CD4-positive, alpha-beta T cell treated with Interferon gamma for 1 hour (primary cell): ENCODE data around the gene SERPINB8.

ENCODE experiments used
- DNase-seq: peaks from one replicate; pipeline ENCODE4 v3.0.0-alpha.2; 2020

Gene SERPINB8

GRCh38 chr18:63965716-63966330 is 4.1 kb upstream of the SERPINB8 start:
- no peak for DNase-seq

- no peak for DNase-seq
These were observed 926 bp downstream of the SERPINB8 start for GRCh38 chr18:63970809-63971205.

- no peak for DNase-seq
These were observed 1.6 kb downstream of the SERPINB8 start for GRCh38 chr18:63971320-63972001.

DNA sequence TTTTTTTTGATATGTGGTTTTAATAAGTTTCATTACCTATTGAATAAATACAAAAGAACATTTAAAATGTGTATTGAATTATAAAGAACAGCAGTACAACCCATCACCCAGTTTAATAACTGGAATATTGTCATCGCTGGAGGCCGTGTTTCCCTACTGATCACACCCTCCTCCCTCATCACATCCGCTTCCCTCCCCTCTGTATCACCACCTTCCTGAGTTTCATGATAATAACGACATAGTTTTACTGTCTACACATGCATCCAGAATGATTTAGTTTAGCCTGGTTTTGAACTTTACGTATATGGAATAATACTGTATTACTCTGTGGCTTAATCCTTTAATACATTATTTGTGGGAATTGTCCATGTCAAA is 2.1 kb downstream of the SERPINB8 start:
- DNase-seq: no peak

- no peak for DNase-seq
These were observed 5.1 kb downstream of the SERPINB8 start for GRCh38 chr18:63974991-63975390.

GRCh38 chr18:63975628-63976027 is 5.7 kb downstream of the SERPINB8 start:
- DNase-seq: no peak

- DNase-seq: no peak
These were observed 7.2 kb downstream of the SERPINB8 start for GRCh38 chr18:63977040-63977439.

DNA sequence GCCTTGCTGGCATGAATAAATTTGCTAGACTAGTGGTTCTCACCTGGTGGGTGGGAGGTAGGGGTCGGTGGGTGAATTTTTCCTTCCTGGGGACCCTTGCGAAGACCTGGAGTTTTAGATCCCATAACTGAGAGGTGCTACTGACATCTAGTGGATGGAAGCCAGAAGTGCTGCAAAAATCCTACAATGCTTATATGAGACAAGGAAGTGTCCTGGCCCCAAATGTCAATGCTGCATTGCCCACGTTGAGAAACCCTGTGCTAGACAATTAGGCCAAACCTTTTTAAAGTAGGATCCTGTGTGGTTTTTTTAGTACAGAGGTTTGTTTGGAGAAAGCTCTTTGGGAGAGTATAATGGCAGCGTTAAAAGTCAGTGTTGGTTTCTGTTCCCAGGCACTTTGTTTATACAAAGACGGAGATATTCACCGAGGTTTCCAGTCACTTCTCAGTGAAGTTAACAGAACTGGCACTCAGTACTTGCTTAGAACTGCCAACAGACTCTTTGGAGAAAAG is 9.6 kb downstream of the SERPINB8 start:
- peak; percentile 19 for DNase-seq

GRCh38 chr18:63980027-63980426 is 10.1 kb downstream of the SERPINB8 start:
- DNase-seq: no peak

DNA sequence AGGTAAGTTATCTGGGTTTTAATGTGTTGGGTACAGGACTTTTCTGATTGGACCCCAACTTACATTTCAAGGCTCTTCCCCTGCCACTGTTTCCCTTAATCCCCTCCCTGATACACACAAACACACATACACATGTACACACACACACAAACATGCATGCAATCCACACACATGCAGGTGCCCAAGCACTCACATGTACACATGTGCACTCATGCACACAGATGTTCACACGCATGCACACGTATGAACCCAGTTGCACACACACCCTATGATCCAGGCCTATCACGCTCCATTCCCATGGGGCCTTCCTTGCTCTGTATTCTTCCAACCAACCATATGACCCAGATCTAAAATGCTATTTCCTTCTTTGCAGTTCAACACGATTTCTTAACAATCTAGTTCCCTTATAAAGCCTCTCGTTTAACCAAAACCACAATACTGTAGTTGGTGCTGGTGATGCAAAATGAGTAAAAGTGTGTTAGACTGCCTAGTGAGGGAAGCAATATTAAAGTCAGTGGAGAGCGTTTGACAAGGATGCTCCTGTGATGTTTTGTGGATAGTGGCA is 11.1 kb downstream of the SERPINB8 start:
- no peak for DNase-seq

DNA sequence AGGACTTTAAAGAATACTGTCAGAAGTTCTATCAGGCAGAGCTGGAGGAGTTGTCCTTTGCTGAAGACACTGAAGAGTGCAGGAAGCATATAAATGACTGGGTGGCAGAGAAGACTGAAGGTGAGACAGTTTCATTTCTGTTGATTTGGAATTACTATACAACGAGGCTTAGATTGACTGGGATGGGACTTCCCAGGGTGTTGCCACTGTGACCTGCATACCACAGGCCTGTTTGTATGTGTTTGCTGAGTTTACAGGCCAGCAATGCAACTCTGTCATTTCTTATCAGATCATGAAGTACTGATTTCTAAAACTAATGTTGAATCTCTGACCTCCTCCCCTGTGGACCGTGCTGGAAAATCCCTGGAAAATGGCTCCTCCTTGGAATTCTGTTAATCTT is 11.8 kb downstream of the SERPINB8 start:
- no peak for DNase-seq

DNA sequence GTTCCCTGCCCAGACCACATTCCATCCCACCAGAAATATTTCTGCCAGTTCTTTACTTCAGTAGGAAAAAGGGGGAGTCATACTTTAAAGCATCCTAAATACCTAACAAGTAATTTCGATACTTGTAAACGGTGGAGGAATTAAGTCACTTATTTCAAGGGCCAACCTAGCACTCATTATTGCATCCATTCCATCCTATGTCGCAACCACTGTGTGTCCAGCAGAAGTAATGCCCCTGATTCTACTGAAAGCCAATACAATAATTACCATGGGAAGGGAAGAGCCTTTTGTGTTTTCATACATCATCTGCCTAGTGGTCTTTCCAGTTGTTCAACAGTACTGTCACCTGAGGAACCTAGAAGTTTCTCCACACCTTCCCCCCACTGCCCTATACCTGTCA is 12.5 kb downstream of the SERPINB8 start:
- no peak for DNase-seq

GRCh38 chr18:63986885-63987284 is 17.0 kb downstream of the SERPINB8 start:
- DNase-seq: no peak

DNA sequence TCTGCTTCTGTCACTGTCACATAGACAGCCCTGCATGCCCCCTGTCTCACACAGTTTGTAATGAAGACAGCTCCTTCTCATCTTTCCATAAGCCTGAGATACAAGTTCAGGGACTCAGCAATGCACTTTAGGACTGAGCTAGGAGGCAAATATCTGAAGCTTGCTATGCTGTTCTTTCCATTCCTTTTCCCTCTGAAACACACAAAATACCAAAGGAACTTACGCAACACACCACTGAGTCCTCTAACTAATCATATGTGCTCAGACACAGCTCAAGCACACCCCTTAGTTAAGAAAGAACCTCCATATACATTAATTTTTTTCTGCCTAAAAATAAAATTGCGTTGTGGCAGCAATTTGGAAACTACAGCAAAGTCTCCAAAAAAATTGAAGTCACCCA is 17.9 kb downstream of the SERPINB8 start:
- no peak for DNase-seq

GRCh38 chr18:63992751-63993150 is 22.9 kb downstream of the SERPINB8 start:
- DNase-seq: no peak

- DNase-seq: peak; percentile 17
These were observed 25.0 kb downstream of the SERPINB8 start for GRCh38 chr18:63994783-63995399.

DNA sequence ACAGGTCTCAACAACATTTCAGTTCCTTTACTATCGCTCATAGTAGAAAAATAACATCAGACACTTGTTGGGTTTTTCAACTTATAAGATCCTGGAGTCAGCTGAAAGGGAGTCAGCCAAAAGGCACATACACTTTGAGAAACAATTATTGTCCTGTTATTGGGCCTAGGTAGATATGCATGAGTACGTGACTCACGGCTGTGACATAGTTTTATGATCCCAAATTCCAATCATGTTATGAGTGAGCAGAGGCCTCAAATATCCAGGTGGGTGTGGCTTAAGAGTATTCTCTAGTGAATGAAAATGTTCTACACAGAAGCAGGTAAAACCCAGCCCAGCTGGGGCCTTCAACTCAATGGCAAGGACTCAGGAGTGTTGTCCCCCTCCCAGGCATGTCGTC is 27.2 kb downstream of the SERPINB8 start:
- DNase-seq: no peak

GRCh38 chr18:63997606-63998005 is 27.7 kb downstream of the SERPINB8 start:
- DNase-seq: no peak

GRCh38 chr18:63999871-64000270 is 30.0 kb downstream of the SERPINB8 start:
- DNase-seq: no peak

DNA sequence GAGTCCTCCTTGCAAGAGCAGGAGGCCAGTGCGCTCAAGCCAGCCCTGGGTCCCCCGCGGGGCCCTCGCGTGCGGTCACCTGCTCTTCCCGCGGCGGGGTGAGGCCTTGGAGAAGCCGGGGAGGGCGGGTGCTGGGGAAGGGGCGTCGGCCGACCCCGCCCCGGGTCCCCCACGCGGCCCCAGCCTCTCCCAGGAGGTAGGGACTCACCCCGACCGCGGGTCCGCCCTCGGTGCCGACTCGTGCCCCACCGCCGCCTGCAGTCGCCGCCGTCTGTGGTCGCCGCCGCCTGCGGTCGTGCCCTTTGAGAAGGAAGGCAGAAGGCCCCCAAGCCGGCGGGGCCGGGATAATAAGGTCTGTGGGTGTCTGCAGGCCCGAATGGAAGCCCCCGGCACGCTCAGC is 32.7 kb downstream of the SERPINB8 start:
- no peak for DNase-seq

- DNase-seq: no peak
These were observed 39.4 kb downstream of the SERPINB8 start for GRCh38 chr18:64009305-64009704.

DNA sequence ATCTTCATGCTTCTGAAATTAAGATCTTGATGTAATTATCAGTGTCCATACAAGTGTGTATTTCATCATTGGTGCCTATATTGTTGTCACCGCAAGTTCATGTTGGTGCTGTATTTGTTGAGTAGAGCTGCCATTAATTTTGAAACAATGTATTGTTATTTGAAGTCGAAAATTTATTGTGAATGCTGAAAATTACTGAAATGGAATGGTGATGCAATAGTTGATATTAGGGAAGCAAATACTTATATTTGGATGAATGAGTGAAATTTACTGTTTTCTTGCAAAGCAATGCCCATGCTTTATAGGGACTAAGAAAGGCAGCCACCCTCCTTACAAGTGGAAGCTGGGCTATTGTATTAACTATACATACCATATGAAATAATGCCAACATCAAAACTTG is 41.6 kb downstream of the SERPINB8 start:
- no peak for DNase-seq

DNA sequence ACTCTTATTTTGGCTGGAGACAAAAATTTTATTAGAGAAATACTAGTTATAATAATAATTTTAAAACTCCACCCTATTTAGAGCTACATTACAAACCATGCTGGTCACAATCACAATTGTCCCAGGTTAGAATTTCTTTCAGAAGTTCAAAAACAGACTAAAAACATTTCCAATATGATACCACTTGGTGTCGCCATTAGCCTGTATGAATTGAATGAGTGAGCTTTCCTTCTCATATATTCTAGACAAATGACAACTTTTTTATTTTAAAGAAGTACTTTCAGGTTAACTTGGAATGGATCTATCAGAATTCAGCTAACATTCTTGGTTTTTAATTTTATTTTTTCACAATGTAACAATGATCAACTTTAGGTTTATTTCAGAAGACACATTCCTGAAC is 48.0 kb downstream of the SERPINB8 start:
- DNase-seq: no peak
